ENCODE data around the gene DIS3L2.
"Not testable (repeated sequence)": the region's sequence is repeated elsewhere in the genome, so short reads cannot be mapped to it uniquely, and the experiment has no call there.

The DIS3L2 gene

DNA sequence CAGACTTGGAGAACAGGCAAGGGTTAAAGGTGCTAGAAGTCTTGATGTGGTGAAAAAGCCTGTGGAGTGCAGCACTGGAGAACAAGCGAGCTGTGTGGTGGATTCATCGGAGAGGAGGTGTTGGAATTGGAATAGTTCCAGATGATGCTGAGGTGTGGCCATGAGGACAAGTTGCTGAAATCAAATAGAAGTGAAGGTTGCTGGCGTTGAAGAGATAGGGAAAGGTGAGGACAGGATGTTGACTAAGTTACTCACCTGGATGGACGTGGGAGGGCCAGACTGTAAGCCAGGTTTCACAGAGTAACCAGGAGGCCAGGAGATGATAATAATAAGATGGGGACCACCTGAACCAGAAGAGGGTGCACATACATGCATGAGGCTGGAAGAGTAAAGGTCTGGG is 173.4 kb downstream of the DIS3L2 start:
- H3K4me1 ChIP-seq (ENCODE audit: insufficient read depth, low read length) = no peaks in the 10 kb centered on the region
- H3K9me3 ChIP-seq (ENCODE audit: control insufficient read depth, insufficient read depth, low read length) = no peaks in the 10 kb centered on the region
- no peak overlapping the region for H3K9ac ChIP-seq (ENCODE audit: low read depth, low read length)
- H3K36me3 ChIP-seq (ENCODE audit: insufficient read depth, low read length) = no peaks in the 10 kb centered on the region

DNA sequence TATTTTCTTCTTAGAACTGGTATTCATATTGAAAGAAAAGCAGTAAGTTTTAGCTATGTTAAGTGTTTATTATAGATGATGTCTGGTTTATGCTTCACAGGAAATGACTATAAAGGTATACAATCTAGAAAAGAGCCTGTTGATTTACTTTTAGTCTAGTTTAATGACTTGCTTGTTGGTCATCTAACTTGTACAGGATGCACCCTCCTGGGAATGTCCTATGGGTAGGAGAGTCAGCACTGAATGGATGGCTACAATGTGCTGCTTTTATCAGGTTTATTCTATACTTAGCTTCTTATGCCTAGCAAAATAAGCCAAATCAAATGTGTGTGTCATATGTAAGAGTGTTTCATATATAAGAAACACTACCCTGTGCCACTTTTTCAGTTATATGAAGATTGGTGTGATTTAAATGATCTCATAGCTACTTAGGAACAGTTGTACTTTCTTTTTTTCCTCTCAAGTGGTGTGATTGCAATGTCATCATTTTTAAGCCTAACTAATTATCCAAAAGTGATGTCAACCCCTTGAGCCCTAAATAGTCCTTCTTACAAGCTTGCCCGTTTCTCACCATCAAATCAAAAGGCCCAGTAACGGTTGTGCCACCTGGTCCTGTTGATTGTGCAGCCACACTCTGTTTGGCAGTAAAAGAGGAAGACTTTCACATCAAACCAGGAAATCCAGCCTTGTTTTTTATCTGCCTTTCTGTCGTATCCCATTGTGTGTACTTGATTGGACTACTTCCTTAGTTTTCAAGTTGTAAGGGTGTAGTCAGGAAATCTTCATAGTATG is 176.0 kb downstream of the DIS3L2 start:
- no peaks in the 10 kb centered on the region for H3K9me3 ChIP-seq (ENCODE audit: control insufficient read depth, insufficient read depth, low read length)
- H3K4me1 ChIP-seq (ENCODE audit: insufficient read depth, low read length) = no peaks in the 10 kb centered on the region
- no peaks in the 10 kb centered on the region for H3K36me3 ChIP-seq (ENCODE audit: insufficient read depth, low read length)
- no peak overlapping the region for H3K9ac ChIP-seq (ENCODE audit: low read depth, low read length)

- Histone ChIP-seq H3K36me3 (ENCODE audit: insufficient read depth, low read length) (no peaks in the 10 kb centered on the region), H3K4me1 (ENCODE audit: insufficient read depth, low read length) (no peaks in the 10 kb centered on the region), H3K9ac (ENCODE audit: low read depth, low read length) (no peak overlapping the region), H3K9me3 (ENCODE audit: control insufficient read depth, insufficient read depth, low read length) (no peaks in the 10 kb centered on the region)
Measured at GRCh38 chr2:232138441-232138840, 176.9 kb downstream of the DIS3L2 start.

DNA sequence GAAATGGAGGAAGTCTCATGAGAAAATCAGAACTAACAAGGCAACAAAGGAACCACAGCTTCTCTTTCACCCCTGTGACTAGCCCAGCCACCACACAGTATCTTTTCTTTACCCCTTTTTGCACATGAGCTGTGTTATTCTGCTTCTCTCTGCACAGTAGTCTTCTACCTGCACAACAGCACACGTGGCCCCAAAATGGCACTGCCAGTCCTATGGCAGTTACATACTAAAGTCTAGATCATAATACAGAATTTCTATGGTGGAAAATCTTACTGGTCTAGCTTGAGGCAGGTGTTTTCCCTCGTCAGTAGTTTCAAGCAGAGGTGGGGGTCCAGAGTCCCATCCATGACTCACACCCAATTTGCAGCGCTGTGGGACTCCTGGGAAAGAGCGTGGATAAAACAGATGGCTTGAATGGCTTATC is 177.7 kb downstream of the DIS3L2 start:
- Histone ChIP-seq H3K9ac (ENCODE audit: low read depth, low read length) (no peak overlapping the region), H3K36me3 (ENCODE audit: insufficient read depth, low read length) (no peaks in the 10 kb centered on the region), H3K4me1 (ENCODE audit: insufficient read depth, low read length) (no peaks in the 10 kb centered on the region), H3K9me3 (ENCODE audit: control insufficient read depth, insufficient read depth, low read length) (no peaks in the 10 kb centered on the region)

GRCh38 chr2:232139786-232140562 is 178.5 kb downstream of the DIS3L2 start:
- H3K9me3 ChIP-seq (ENCODE audit: control insufficient read depth, insufficient read depth, low read length) = no peaks in the 10 kb centered on the region
- H3K9ac ChIP-seq (ENCODE audit: low read depth, low read length) = no peak overlapping the region
- no peaks in the 10 kb centered on the region for H3K36me3 ChIP-seq (ENCODE audit: insufficient read depth, low read length)
- no peaks in the 10 kb centered on the region for H3K4me1 ChIP-seq (ENCODE audit: insufficient read depth, low read length)

GRCh38 chr2:232141591-232141990 is 180.1 kb downstream of the DIS3L2 start:
- no peaks in the 10 kb centered on the region for H3K4me1 ChIP-seq (ENCODE audit: insufficient read depth, low read length)

DNA sequence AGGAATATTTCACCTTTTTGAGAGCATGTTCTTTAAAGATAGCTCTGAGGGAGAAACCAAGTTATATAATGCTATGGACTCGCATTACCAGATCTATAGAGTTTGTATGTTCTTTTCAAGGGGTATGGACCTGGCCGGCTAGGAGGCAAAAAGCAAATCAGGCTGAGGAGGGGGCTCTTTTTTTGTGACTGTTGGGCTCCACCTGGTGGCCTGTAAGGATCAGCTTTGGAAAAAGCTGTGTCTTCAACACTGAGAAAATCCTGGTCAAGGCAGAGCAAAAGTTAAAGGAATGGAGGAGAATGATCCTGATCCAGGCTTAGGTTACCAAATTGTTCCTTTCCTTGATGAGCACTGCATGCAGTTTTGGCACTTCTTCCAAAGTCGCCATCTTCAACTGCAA is 180.5 kb downstream of the DIS3L2 start:
- Histone ChIP-seq H3K9me3 (ENCODE audit: control insufficient read depth, insufficient read depth, low read length) (no peaks in the 10 kb centered on the region), H3K4me1 (ENCODE audit: insufficient read depth, low read length) (no peaks in the 10 kb centered on the region), H3K36me3 (ENCODE audit: insufficient read depth, low read length) (no peaks in the 10 kb centered on the region), H3K9ac (ENCODE audit: low read depth, low read length) (no peak overlapping the region)

More at GRCh38 chr2:232141591-232141990, 180.1 kb downstream of the DIS3L2 start:
- H3K9ac ChIP-seq (ENCODE audit: low read depth, low read length) = no peak overlapping the region
- no peaks in the 10 kb centered on the region for H3K36me3 ChIP-seq (ENCODE audit: insufficient read depth, low read length)
- H3K9me3 ChIP-seq (ENCODE audit: control insufficient read depth, insufficient read depth, low read length) = no peaks in the 10 kb centered on the region

DNA sequence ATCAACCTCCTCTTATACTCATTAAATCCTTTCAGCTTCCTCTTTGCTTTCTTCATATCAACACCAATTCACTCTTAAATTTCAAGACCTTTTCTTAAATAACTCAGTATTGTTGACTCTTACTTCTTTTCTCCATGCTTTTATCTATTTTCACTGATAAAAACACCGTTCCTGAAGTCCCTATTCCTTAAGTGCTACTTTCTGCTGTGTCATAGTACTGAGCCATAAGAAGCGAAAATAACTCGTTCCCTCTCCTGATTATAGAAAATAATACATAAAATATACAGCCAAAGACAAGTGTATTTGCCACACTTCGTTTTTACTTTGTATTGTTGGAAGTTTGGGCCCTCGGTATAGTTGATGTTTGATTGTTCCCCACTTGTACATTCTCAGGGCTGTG is 181.0 kb downstream of the DIS3L2 start:
- Histone ChIP-seq H3K4me1 (ENCODE audit: insufficient read depth, low read length) (no peaks in the 10 kb centered on the region), H3K36me3 (ENCODE audit: insufficient read depth, low read length) (no peaks in the 10 kb centered on the region), H3K9ac (ENCODE audit: low read depth, low read length) (no peak overlapping the region), H3K9me3 (ENCODE audit: control insufficient read depth, insufficient read depth, low read length) (no peaks in the 10 kb centered on the region)

GRCh38 chr2:232146294-232146693 is 184.8 kb downstream of the DIS3L2 start:
- Histone ChIP-seq H3K4me1 (ENCODE audit: insufficient read depth, low read length) (no peaks in the 10 kb centered on the region), H3K36me3 (ENCODE audit: insufficient read depth, low read length) (no peaks in the 10 kb centered on the region), H3K9ac (ENCODE audit: low read depth, low read length) (no peak overlapping the region), H3K9me3 (ENCODE audit: control insufficient read depth, insufficient read depth, low read length) (no peaks in the 10 kb centered on the region)

DNA sequence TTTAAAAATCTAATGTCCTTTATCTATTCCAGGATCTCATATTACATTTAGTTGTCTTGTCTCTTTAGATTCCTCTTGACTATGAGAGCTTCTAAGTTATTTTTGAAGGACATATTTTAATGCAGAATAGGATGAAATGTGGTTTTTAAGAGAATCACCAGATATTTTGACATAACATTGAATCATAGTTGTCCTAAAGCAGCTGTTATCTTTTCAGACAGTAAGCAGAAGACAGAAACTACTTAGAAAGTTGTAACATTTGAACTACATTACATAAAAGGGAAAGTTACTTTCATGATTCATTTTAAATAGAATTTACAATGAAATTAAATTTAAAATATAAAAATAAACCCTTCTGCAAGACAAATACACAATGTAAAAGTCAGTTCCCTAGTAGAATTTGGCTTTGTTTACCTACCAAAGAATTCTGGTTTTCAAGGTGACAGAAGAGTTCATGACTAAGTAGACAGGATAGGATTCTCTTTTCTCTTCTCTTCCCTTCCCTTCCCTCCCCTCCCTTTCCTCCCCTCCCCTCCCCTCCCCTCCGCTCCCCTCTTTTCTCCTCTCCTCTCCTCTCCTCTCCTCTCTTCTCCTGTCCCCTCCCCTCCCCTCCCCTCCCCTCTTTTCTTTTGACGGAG is 186.0 kb downstream of the DIS3L2 start:
- no peaks in the 10 kb centered on the region for H3K36me3 ChIP-seq (ENCODE audit: insufficient read depth, low read length)
- H3K9me3 ChIP-seq (ENCODE audit: control insufficient read depth, insufficient read depth, low read length) = no peaks in the 10 kb centered on the region
- no peaks in the 10 kb centered on the region for H3K4me1 ChIP-seq (ENCODE audit: insufficient read depth, low read length)
- H3K9ac ChIP-seq (ENCODE audit: low read depth, low read length) = no peak overlapping the region

DNA sequence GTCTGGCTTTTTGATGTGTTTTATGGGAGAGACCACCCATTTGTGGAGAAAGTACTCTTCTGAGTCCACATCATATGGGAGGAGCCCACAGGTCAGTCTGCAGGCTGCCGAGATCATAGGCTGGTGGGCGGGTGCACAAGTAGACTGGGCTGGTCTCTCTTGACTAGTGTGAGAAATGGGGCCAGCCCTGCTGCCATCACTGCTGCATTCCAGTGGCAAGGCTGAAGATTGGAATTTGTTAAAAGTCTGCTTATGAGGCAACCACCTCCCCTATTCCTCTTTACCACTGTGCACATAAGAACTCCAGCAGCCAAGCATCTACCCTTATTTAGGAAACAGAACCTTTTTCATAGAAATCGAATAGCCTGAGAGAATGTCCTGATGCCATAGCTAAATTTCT is 200.7 kb downstream of the DIS3L2 start:
- H3K36me3 ChIP-seq (ENCODE audit: insufficient read depth, low read length) = no peaks in the 10 kb centered on the region
- H3K9ac ChIP-seq (ENCODE audit: low read depth, low read length) = no peak overlapping the region
- H3K4me1 ChIP-seq (ENCODE audit: insufficient read depth, low read length) = no peaks in the 10 kb centered on the region
- H3K9me3 ChIP-seq (ENCODE audit: control insufficient read depth, insufficient read depth, low read length) = no peaks in the 10 kb centered on the region

DNA sequence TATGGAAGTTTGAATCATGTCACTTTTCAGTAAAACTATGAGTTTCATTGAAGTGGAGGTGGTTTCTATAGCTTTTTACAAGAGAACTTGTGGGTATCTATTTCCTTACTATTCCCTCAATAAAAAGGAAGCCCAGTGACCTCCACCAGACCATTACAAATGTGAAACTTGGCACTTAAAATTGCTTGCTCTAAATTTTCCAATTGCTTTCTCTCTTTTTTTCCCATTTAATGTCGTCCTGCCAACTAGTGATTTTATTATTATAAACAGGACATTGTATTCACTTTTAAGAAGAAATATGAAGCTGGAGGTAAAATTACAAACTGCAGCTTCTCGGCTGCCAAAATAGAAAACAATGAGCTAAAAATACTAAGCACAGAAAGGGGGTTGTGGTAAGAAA is 208.9 kb downstream of the DIS3L2 start:
- H3K9me3 ChIP-seq (ENCODE audit: control insufficient read depth, insufficient read depth, low read length) = no peaks in the 10 kb centered on the region
- no peak overlapping the region for H3K9ac ChIP-seq (ENCODE audit: low read depth, low read length)
- no peaks in the 10 kb centered on the region for H3K4me1 ChIP-seq (ENCODE audit: insufficient read depth, low read length)
- no peaks in the 10 kb centered on the region for H3K36me3 ChIP-seq (ENCODE audit: insufficient read depth, low read length)

DNA sequence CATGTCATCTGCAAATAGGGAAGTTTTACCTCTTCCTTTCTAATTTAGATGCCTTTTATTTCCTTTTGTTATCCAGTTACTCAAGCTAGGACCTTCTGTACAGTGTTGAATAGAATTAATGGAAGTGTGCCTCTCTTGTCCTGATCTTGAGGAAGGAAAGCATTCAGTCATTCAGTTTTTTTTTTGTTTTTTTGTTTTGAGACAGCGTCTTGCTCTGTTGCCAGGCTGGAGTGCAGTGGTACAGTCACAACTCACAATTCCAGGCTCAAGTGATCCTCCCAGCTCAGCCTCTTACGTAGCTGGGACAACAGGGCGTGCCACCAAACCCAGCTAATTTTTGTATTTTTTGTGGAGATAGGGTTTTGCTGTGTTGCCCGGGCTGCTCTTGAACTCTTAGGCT is 213.1 kb downstream of the DIS3L2 start:
- Histone ChIP-seq H3K9ac (ENCODE audit: low read depth, low read length) (no peak overlapping the region), H3K36me3 (ENCODE audit: insufficient read depth, low read length) (no peaks in the 10 kb centered on the region), H3K9me3 (ENCODE audit: control insufficient read depth, insufficient read depth, low read length) (no peaks in the 10 kb centered on the region), H3K4me1 (ENCODE audit: insufficient read depth, low read length) (no peaks in the 10 kb centered on the region)

- not testable (repeated sequence) for H3K9me3 ChIP-seq (ENCODE audit: control insufficient read depth, insufficient read depth, low read length); H3K9ac ChIP-seq (ENCODE audit: low read depth, low read length); H3K36me3 ChIP-seq (ENCODE audit: insufficient read depth, low read length); H3K4me1 ChIP-seq (ENCODE audit: insufficient read depth, low read length)
Measured at GRCh38 chr2:232176587-232176986, 215.1 kb downstream of the DIS3L2 start.

DNA sequence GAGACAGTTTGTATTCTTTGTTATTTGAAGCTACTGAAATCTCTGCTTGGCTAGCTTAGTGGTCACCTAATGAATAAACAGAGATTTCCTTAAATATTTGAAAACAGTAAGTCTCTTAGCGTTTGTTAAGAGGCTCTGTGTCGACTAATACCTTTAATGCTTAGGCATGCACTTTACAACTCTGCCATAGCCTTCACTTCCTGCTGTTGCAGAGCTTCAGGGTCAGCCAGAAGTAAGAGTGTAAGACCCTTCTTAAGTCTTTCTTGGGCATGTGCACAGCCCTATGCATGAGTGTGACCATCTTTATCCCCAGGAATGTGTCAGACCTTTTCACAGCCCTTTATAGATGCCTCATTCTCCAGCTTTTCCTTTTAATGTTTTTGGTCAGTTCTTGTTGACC is 221.8 kb downstream of the DIS3L2 start:
- Histone ChIP-seq H3K9me3 (ENCODE audit: control insufficient read depth, insufficient read depth, low read length) (no peaks in the 10 kb centered on the region), H3K9ac (ENCODE audit: low read depth, low read length) (no peak overlapping the region), H3K4me1 (ENCODE audit: insufficient read depth, low read length) (no peaks in the 10 kb centered on the region), H3K36me3 (ENCODE audit: insufficient read depth, low read length) (no peaks in the 10 kb centered on the region)

Measured in ES-I3 (cell line).